HepG2 (cell line): ENCODE measurements around the gene GLIS2. TPM values are rescaled to one million over a fixed set of nuclear protein-coding genes. Genes with fewer than 3 reads are reported as not detected.

Experiments
- ATAC-seq: fragments of 200-7000 bp; cut with Tn5 transposase; 3 replicates; pipeline ENCODE4 v1.9.1; 2020; ENCODE audit warnings: mild to moderate bottlenecking, moderate library complexity
- Bru-seq: library from RNA; stranded (reverse); fragments of 400-500 nt; gene quantifications from one replicate; lab custom pipeline; 2021; lab: Mats Ljungman, UMichigan
- BruChase-seq, 2 experiments: library from RNA; stranded (reverse); fragments of 400-500 nt; gene quantifications; one replicate each; lab custom pipeline; 2021; lab: Mats Ljungman, UMichigan
- BruUV-seq: library from RNA; stranded (reverse); fragments of 400-500 nt; replicated peaks from 2 replicates; lab custom pipeline; 2021; lab: Mats Ljungman, UMichigan
- CTCF ChIA-PET: fragments of 300-600 bp; formaldehyde crosslinking; extraction: SDS; loops from one replicate; lab custom pipeline; 2021; ENCODE audit warnings: low total read pairs, inconsistent platforms, low intra/inter-chr PET ratio; lab: Yijun Ruan, JAX
- POLR2A ChIA-PET: fragments of 350-600 bp; sonication (Branson Sonifier 250); formaldehyde crosslinking; loops from one replicate; lab custom pipeline; 2020; ENCODE audit warnings: antibody characterized with exemption, inconsistent platforms; lab: Yijun Ruan, JAX
- DNase-seq: peaks from one replicate; pipeline ENCODE4 v3.0.0-alpha.2; 2015; ENCODE audit warnings: low spot score
- FAIRE-seq: peaks from 3 replicates; lab custom pipeline; 2011; peaks lifted over from hg19 to GRCh38; lab: Jason Lieb, UNC
- H2AFZ ChIP-seq: one replicate; pipeline ENCODE4 v1.6.1; 2011; ENCODE audit warnings: low read length, inconsistent platforms
- H3K27ac ChIP-seq: fragments of 300-600 bp; 3 replicates; pipeline ENCODE4 v1.8.0; 2011; ENCODE audit warnings: mixed run types, mild to moderate bottlenecking, mixed read lengths, low read length, inconsistent platforms; ENCODE audit not compliant: insufficient read depth; ENCODE audit errors: extremely low read length
- H3K27me3 ChIP-seq, 2 experiments: fragments of 200-600 bp in 1 of 2; 2 replicates in 1 of 2; 3 replicates in 1 of 2; pipeline versions ENCODE4 v1.6.0 to v1.8.0; 2011; ENCODE audit warnings: low read length in 2 of 2, mild to moderate bottlenecking in 2 of 2, moderate library complexity in 2 of 2, inconsistent platforms in 1 of 2; ENCODE audit not compliant: insufficient read depth in 2 of 2, control insufficient read depth in 1 of 2
- H3K36me3 ChIP-seq, 2 experiments: fragments of 200-600 bp in 1 of 2; replicated peaks in 1 of 2; 2 replicates in 1 of 2; 3 replicates in 1 of 2; pipeline versions ENCODE4 v1.5.1 to v1.8.0; 2011; ENCODE audit warnings: low read length in 2 of 2, inconsistent platforms in 1 of 2; ENCODE audit not compliant: insufficient read depth in 2 of 2, control insufficient read depth in 1 of 2
- H3K4me1 ChIP-seq: 2 replicates; pipeline ENCODE4 v1.5.1; 2012; ENCODE audit warnings: low read length, inconsistent platforms; ENCODE audit not compliant: insufficient read depth
- H3K4me2 ChIP-seq: 2 replicates; pipeline ENCODE4 v1.6.0; 2011; ENCODE audit warnings: low read depth, low read length, inconsistent platforms
- H3K4me3 ChIP-seq, 3 experiments: fragments of 200-600 bp in 1 of 3; sonication (generic), shearing (Covaris generic) in 1 of 3; replicated peaks in 1 of 3; 2 replicates each; pipeline ENCODE4 v1.5.1; 2011 to 2016; ENCODE audit warnings: low read length in 3 of 3, inconsistent platforms in 2 of 3, low read depth in 2 of 3, mild to moderate bottlenecking in 2 of 3, control low read depth in 1 of 3, mixed read lengths in 1 of 3; ENCODE audit not compliant: insufficient read depth in 1 of 3
- H3K79me2 ChIP-seq: one replicate; pipeline ENCODE4 v1.6.1; 2011; ENCODE audit warnings: low read length, inconsistent platforms; ENCODE audit not compliant: insufficient read depth
- H3K9ac ChIP-seq: 2 replicates; pipeline ENCODE4 v1.6.0; 2011; ENCODE audit warnings: mild to moderate bottlenecking, low read depth, low read length, inconsistent platforms; ENCODE audit not compliant: insufficient read depth
- H3K9me3 ChIP-seq: 2 replicates; pipeline ENCODE4 v1.5.1; 2012; ENCODE audit warnings: mild to moderate bottlenecking, low read length
- H4K20me1 ChIP-seq: 2 replicates; pipeline ENCODE4 v1.6.0; 2011; ENCODE audit warnings: inconsistent platforms, mild to moderate bottlenecking, low read length, moderate library complexity; ENCODE audit not compliant: insufficient read depth
- HNRNPLL ChIP-seq: fragments of 200-400 bp; formaldehyde crosslinking; IDR thresholded peaks from 2 replicates; pipeline ENCODE4 v1.6.1; 2017; ENCODE audit warnings: mild to moderate bottlenecking, low read depth, low read length; ENCODE audit not compliant: poor library complexity, severe bottlenecking
- NRL ChIP-seq: sonication (generic); formaldehyde crosslinking; IDR thresholded peaks from 2 replicates; pipeline ENCODE4 v1.5.0; 2020; ENCODE audit warnings: missing genetic modification reagents, mild to moderate bottlenecking, moderate library complexity, borderline replicate concordance
- PHF20 ChIP-seq: sonication (generic); formaldehyde crosslinking; IDR thresholded peaks from 2 replicates; pipeline ENCODE4 v1.5.0; 2020; ENCODE audit warnings: mild to moderate bottlenecking, missing genetic modification reagents
- RELA ChIP-seq: sonication (generic); formaldehyde crosslinking; IDR thresholded peaks from 2 replicates; pipeline ENCODE4 v1.4.0; 2020; ENCODE audit warnings: missing genetic modification reagents
- TBP ChIP-seq: sonication (generic); formaldehyde crosslinking; IDR thresholded peaks from 2 replicates; pipeline ENCODE4 v1.5.0; 2020; ENCODE audit warnings: missing genetic modification reagents
- TCF7 ChIP-seq: sonication (generic); IDR thresholded peaks from 2 replicates; pipeline ENCODE4 v1.6.1; 2016; ENCODE audit warnings: antibody characterized with exemption, low read depth
- XRCC5 ChIP-seq: fragments of 200-400 bp; formaldehyde crosslinking; optimal IDR thresholded peaks from 2 replicates; pipeline ENCODE3; 2017; ENCODE audit warnings: mild to moderate bottlenecking, low read length
- ZBTB7B ChIP-seq: sonication (generic); formaldehyde crosslinking; IDR thresholded peaks from 2 replicates; pipeline ENCODE4 v1.4.0; 2020; ENCODE audit warnings: missing genetic modification reagents
- ZNF180 ChIP-seq: sonication (generic); formaldehyde crosslinking; IDR thresholded peaks from 2 replicates; pipeline ENCODE4 v1.4.0; 2020; ENCODE audit warnings: low read depth, missing genetic modification reagents, borderline replicate concordance
- ZNF646 ChIP-seq: sonication (generic); formaldehyde crosslinking; IDR thresholded peaks from 2 replicates; pipeline ENCODE4 v1.9.0; 2021; ENCODE audit warnings: mild to moderate bottlenecking, missing genetic modification reagents
- ZNF777 ChIP-seq: sonication (generic); formaldehyde crosslinking; IDR thresholded peaks from 2 replicates; pipeline ENCODE4 v1.4.0; 2020; ENCODE audit warnings: missing genetic modification reagents
- WGBS: methylation state at CpG from one replicate; pipeline ENCODE4 v1.1.6; 2017; ENCODE audit warnings: low lambda C conversion rate; 5-methylcytosine and 5-hydroxymethylcytosine counted together
- in situ Hi-C: cut with HindIII; loops from 2 replicates; pipeline ENCODE4 v1.10.0; 2017; ENCODE audit warnings: low pct_unique_long_range_greater_than_20kb; ENCODE audit not compliant: extremely low pct_ligation_motif_present
- intact Hi-C: fragments of 100-400 bp; cut with micrococcal nuclease; formaldehyde crosslinking; loops from one replicate; pipeline ENCODE4 v1.10.0; 2022; ENCODE audit not compliant: unreplicated experiment
- long read RNA-seq, 2 experiments: library from RNA in 1 of 2; library from polyadenylated mRNA in 1 of 2; stranded (forward) in 1 of 2; unstranded in 1 of 2; transcript quantifications; one replicate each; pipeline ENCODE4 v2.0.0, GENCODE V29; 2019 to 2022
- polyA minus RNA-seq, 3 experiments: library from RNA; depleted of rRNA, polyadenylated mRNA; stranded (reverse); fragments of >200 nt; gene quantifications; 2 replicates each; pipeline ENCODE4 v1.2.3, GENCODE V29; 2011; ENCODE audit warnings: low replicate concordance in 1 of 3
- polyA plus RNA-seq, 8 experiments: library from polyadenylated mRNA; depleted of rRNA in 3 of 8; stranded (reverse) in 7 of 8; unstranded in 1 of 8; fragments of >200 nt; fragmentation: Illumina TruSeq in 4 of 8; extraction: Trizol in 4 of 8; gene quantifications; 2 replicates each; pipeline versions ENCODE4 v1.2.1 to v1.2.3, GENCODE V29; 2011 to 2016; ENCODE audit warnings: low read depth in 4 of 8, missing spikeins in 1 of 8, mixed read lengths in 1 of 8; ENCODE audit not compliant: insufficient read depth in 1 of 8
- total RNA-seq, 5 experiments: library from RNA; depleted of rRNA; stranded (reverse); fragments of >200 nt; fragmentation: Illumina TruSeq; extraction: Trizol; gene quantifications; 2 replicates each; pipeline ENCODE4 v1.2.3, GENCODE V29; 2016; ENCODE audit warnings: low read depth in 1 of 5

Gene GLIS2
- 0.24 and 0.29 TPM in 2 replicates for total RNA-seq (2016; rRNA removed; fragmentation: Illumina TruSeq; extraction: Trizol)
- total RNA-seq (2016; cell fraction: cytosol; rRNA removed; fragmentation: Illumina TruSeq; extraction: Trizol; ENCODE audit: low read depth), result 1.0 and 1.1 TPM in 2 replicates
- 0.18 and 0.30 TPM in 2 replicates for total RNA-seq (2016; cell fraction: insoluble cytoplasmic fraction; rRNA removed; fragmentation: Illumina TruSeq; extraction: Trizol)
- total RNA-seq (2016; cell fraction: membrane; rRNA removed; fragmentation: Illumina TruSeq; extraction: Trizol), result 0.59 and 0.65 TPM in 2 replicates
- 0.34 and 0.63 TPM in 2 replicates for total RNA-seq (2016; cell fraction: nucleus; rRNA removed; fragmentation: Illumina TruSeq; extraction: Trizol)
- 0.28 and 0.39 TPM in 2 replicates for polyA plus RNA-seq (2011; rRNA removed)
- polyA plus RNA-seq (2011; cell fraction: cytosol; rRNA removed), result 0.17 and 0.18 TPM in 2 replicates
- 1.1 and 1.3 TPM in 2 replicates for polyA plus RNA-seq (2011; cell fraction: nucleus; rRNA removed)
- 0.91 and 2.0 TPM in 2 replicates for polyA plus RNA-seq (2012)
- polyA plus RNA-seq (2016; cell fraction: cytosol; fragmentation: Illumina TruSeq; extraction: Trizol; ENCODE audit: low read depth), result 0.27 and 0.43 TPM in 2 replicates
- polyA plus RNA-seq (2016; cell fraction: insoluble cytoplasmic fraction; fragmentation: Illumina TruSeq; extraction: Trizol; ENCODE audit: low read depth), result 0.70 and 0.86 TPM in 2 replicates
- 1.3 and 1.4 TPM in 2 replicates for polyA plus RNA-seq (2016; cell fraction: membrane; fragmentation: Illumina TruSeq; extraction: Trizol; ENCODE audit: low read depth)
- polyA plus RNA-seq (2016; cell fraction: nucleus; fragmentation: Illumina TruSeq; extraction: Trizol; ENCODE audit: insufficient read depth, low read depth), result 1.6 and 1.8 TPM in 2 replicates
- 0.44 and 3.2 TPM in 2 replicates for polyA minus RNA-seq (2011; rRNA and poly(A)+ RNA removed; ENCODE audit: low replicate concordance)
- polyA minus RNA-seq (2011; cell fraction: cytosol; rRNA and poly(A)+ RNA removed), result 0.18 and 0.99 TPM in 2 replicates
- polyA minus RNA-seq (2011; cell fraction: nucleus; rRNA and poly(A)+ RNA removed), result 0.25 and 0.52 TPM in 2 replicates
- percentile 38 among the genes with signal in this experiment for Bru-seq, nascent RNA
- percentile 48 among the genes with signal in this experiment for BruChase-seq, experiment 1, labeled RNA remaining after a 6-hour chase
- percentile 43 among the genes with signal in this experiment for BruChase-seq, experiment 2, labeled RNA remaining after a 2-hour chase
- long read RNA-seq, experiment 1, partial matches to known transcripts, result 0 of 2 reads
- long read RNA-seq, experiment 1, other reads (novel, unspliced or antisense), result 2 of 2 reads
- long read RNA-seq, experiment 2, partial matches to known transcripts, result 13 of 16 reads
- long read RNA-seq, experiment 2, other reads (novel, unspliced or antisense), result 3 of 16 reads

GRCh38 chr16:4315186-4316107 is at the start of gene GLIS2:
Gene GLIS2 (plus strand): TSS chr16:4316067. CDS start chr16:4332281, 16,214 bp downstream.
- in situ Hi-C loops, result no loop called here
- POLR2A ChIA-PET, result interaction anchor here (0.6 to 3.3 kb wide), 6 partner anchors 8 to 62 kb away, joined by 3 to 12 read pairs (median 8); partner anchors contain the start of gene TFAP4
- H3K36me3 ChIP-seq, result no peaks in the 10 kb centered on the region
- 3% methylated on average over 7 of the region's 115 CpGs for WGBS
- CTCF ChIA-PET, result interaction anchor here (6.7 kb wide), 1 partner anchor 13 kb away, joined by 69 read pairs; no protein-coding TSS in a partner anchor
- H4K20me1 ChIP-seq, result 0 out of 2 replicates have a peak, but pooled peaks cover 3% of the 10 kb centered on the region
- ATAC-seq, result no peak
- intact Hi-C loops, result no loop called here
- H3K27me3 ChIP-seq, result peaks cover 3 to 35% of the 10 kb centered on the region in 2 experiments; a peak in 4 of 5 replicates
- no TSS peak for BruUV-seq
- no peaks in the 10 kb centered on the region for H3K9me3 ChIP-seq
- no peak for DNase-seq
- no peak for FAIRE-seq
- H2AFZ ChIP-seq, result no peak within 1 kb of the TSS
- no peaks in the 10 kb centered on the region for H3K79me2 ChIP-seq
- no peak within 1 kb of the TSS for H3K27ac ChIP-seq
- peaks cover 78% of the 10 kb centered on the region for H3K4me1 ChIP-seq
- peak within 1 kb of the TSS; percentile 71 for H3K4me2 ChIP-seq
- peak within 1 kb of the TSS; percentile 49 to 69 (median 58) for H3K4me3 ChIP-seq
- H3K9ac ChIP-seq, result peak within 1 kb of the TSS; percentile 14; the same call in 1 of the 2 replicates
- TF ChIP-seq TBP (CRISPR knock-in tag) (no peak), ZNF180 (no peak), ZNF646 (CRISPR knock-in tag) (no peak), TCF7 (no peak), XRCC5 (no peak), HNRNPLL (peak; percentile 66), ZBTB7B (CRISPR knock-in tag) (0 out of 2 replicates have a peak, but pooled peaks have one; percentile 21), ZNF777 (CRISPR knock-in tag) (0 out of 2 replicates have a peak, but pooled peaks have one; percentile 16), RELA (CRISPR knock-in tag) (no peak), NRL (0 out of 2 replicates have a peak, but pooled peaks have one; percentile 27), PHF20 (no peak)
